ENCODE measurements around the gene RHBDD3. TPM values are rescaled to one million over a fixed set of nuclear protein-coding genes. Genes with fewer than 3 reads are reported as not detected.

Gene RHBDD3
- total and polyA plus RNA-seq, 2 donors (not counting 1 experiment from before 2014, with no cell fraction given), result 11.9 to 12.5 TPM

- H3K27ac Mint-ChIP-seq, result no peak overlapping the region
- ATAC-seq (ENCODE audit: low read depth) (no peak), DNase-seq (no peak)
- Histone ChIP-seq H3K9ac (ENCODE audit: low read length) (no peak overlapping the region), H3K27ac (ENCODE audit: low read length in 2 of 2) (no peak overlapping the region), H3K36me3 (replicated peaks in 1 of 2; ENCODE audit: control extremely low read depth in 1 of 2, control insufficient read depth in 1 of 2, extremely low read depth in 1 of 2, insufficient read depth in 2 of 2, low read length in 1 of 2) (no peaks in the 10 kb centered on the region), H3K4me3 (ENCODE audit: control extremely low read depth in 1 of 5, extremely low read depth in 1 of 5, insufficient read depth in 1 of 5, low read depth in 2 of 5, low read length in 4 of 5) (no peak overlapping the region), H4K20me1 (ENCODE audit: control insufficient read depth, insufficient read depth, low read length, poor library complexity, severe bottlenecking) (no peaks in the 10 kb centered on the region), H3K27me3 (replicated peaks in 1 of 4; ENCODE audit: control extremely low read depth in 1 of 4, control insufficient read depth in 3 of 4, insufficient read depth in 4 of 4, low read length in 3 of 4) (peaks cover 0 to 3% (median 0%) of the 10 kb centered on the region in 4 experiments), H3K79me2 (ENCODE audit: control insufficient read depth, insufficient read depth, low read length) (no peaks in the 10 kb centered on the region), H3K9me3 (ENCODE audit: control extremely low read depth in 1 of 3, control insufficient read depth in 2 of 3, insufficient read depth in 1 of 3, low read length in 2 of 3) (no peaks in the 10 kb centered on the region), H2AFZ (ENCODE audit: insufficient read depth, low read depth, low read length, poor library complexity, severe bottlenecking) (no peak overlapping the region), H3K4me1 (ENCODE audit: control insufficient read depth in 2 of 2, insufficient read depth in 2 of 2, low read length in 2 of 2) (no peaks in the 10 kb centered on the region), H3K4me2 (replicated peaks; ENCODE audit: low read depth, low read length, poor library complexity, severe bottlenecking) (no peak overlapping the region)
- intact Hi-C loops (cut with micrococcal nuclease), result no loop called here
- TF ChIP-seq EZH2 (IDR thresholded peaks at IDR 0.05; ENCODE audit: borderline replicate concordance, insufficient read depth, low read depth, low read length, poor library complexity, severe bottlenecking) (no peak), CTCF (IDR thresholded peaks at IDR 0.05) (no peak)
- ChIA-PET CTCF (interaction anchor here (1.4 to 5.1 kb wide), 2 partner anchors 10 to 12 kb away, joined by 4 to 13 read pairs; no protein-coding TSS in a partner anchor), POLR2A (no interaction called here)
- H3K9me3 Mint-ChIP-seq (ENCODE audit: insufficient read depth), result no peaks in the 10 kb centered on the region
- H3K27me3 Mint-ChIP-seq, result no peaks in the 10 kb centered on the region
- WGBS (ENCODE audit: insufficient coverage), result 80% methylated on average over 6 of the region's 8 CpGs
- peaks cover 2% of the 10 kb centered on the region for H3K4me1 Mint-ChIP-seq
- H3K4me3 Mint-ChIP-seq, result no peak overlapping the region
Observed at GRCh38 chr22:29257751-29258181, 10.0 kb downstream of the RHBDD3 start.

GRCh38 chr22:29256606-29257325, 11.0 kb downstream of the RHBDD3 start:
- H3K4me3 Mint-ChIP-seq, result no peak overlapping the region
- TF ChIP-seq EZH2 (IDR thresholded peaks at IDR 0.05; ENCODE audit: borderline replicate concordance, insufficient read depth, low read depth, low read length, poor library complexity, severe bottlenecking) (no peak), CTCF (IDR thresholded peaks at IDR 0.05) (no peak)

More at GRCh38 chr22:29256606-29257325, 11.0 kb downstream of the RHBDD3 start:
- Histone ChIP-seq H3K4me2 (replicated peaks; ENCODE audit: low read depth, low read length, poor library complexity, severe bottlenecking) (no peak overlapping the region), H2AFZ (ENCODE audit: insufficient read depth, low read depth, low read length, poor library complexity, severe bottlenecking) (no peak overlapping the region), H4K20me1 (ENCODE audit: control insufficient read depth, insufficient read depth, low read length, poor library complexity, severe bottlenecking) (no peaks in the 10 kb centered on the region), H3K4me3 (ENCODE audit: control extremely low read depth in 1 of 5, extremely low read depth in 1 of 5, insufficient read depth in 1 of 5, low read depth in 2 of 5, low read length in 4 of 5) (no peak overlapping the region), H3K9me3 (ENCODE audit: control extremely low read depth in 1 of 3, control insufficient read depth in 2 of 3, insufficient read depth in 1 of 3, low read length in 2 of 3) (no peaks in the 10 kb centered on the region), H3K4me1 (ENCODE audit: control insufficient read depth in 2 of 2, insufficient read depth in 2 of 2, low read length in 2 of 2) (no peaks in the 10 kb centered on the region), H3K79me2 (ENCODE audit: control insufficient read depth, insufficient read depth, low read length) (no peaks in the 10 kb centered on the region), H3K36me3 (replicated peaks in 1 of 2; ENCODE audit: control extremely low read depth in 1 of 2, control insufficient read depth in 1 of 2, extremely low read depth in 1 of 2, insufficient read depth in 2 of 2, low read length in 1 of 2) (no peaks in the 10 kb centered on the region), H3K9ac (ENCODE audit: low read length) (no peak overlapping the region), H3K27me3 (replicated peaks in 1 of 4; ENCODE audit: control extremely low read depth in 1 of 4, control insufficient read depth in 3 of 4, insufficient read depth in 4 of 4, low read length in 3 of 4) (peaks cover 0 to 9% (median 0%) of the 10 kb centered on the region in 4 experiments), H3K27ac (ENCODE audit: low read length in 2 of 2) (no peak overlapping the region)
- CTCF ChIA-PET, result interaction anchor here (5.1 kb wide), 1 partner anchor 11 kb away, joined by 13 read pairs; no protein-coding TSS in a partner anchor
- no peak for ATAC-seq (ENCODE audit: low read depth)
- H3K9me3 Mint-ChIP-seq (ENCODE audit: insufficient read depth), result no peaks in the 10 kb centered on the region
- intact Hi-C loops (cut with micrococcal nuclease), result no loop called here
- H3K4me1 Mint-ChIP-seq, result peaks cover 2% of the 10 kb centered on the region
- no peak for DNase-seq
- WGBS (ENCODE audit: insufficient coverage), result 98% methylated on average over 4 of the region's 8 CpGs
- peaks cover 5% of the 10 kb centered on the region for H3K27me3 Mint-ChIP-seq
- POLR2A ChIA-PET, result no interaction called here
- H3K27ac Mint-ChIP-seq, result no peak overlapping the region

Measured in B cell (primary cell).